NCI-H345 treated with DMSO at 0.1 percent for 48 hours (cell line): Measurements from ENCODE around the gene SEMA7A.
"Not testable (repeated sequence)": the region's sequence is repeated elsewhere in the genome, so short reads cannot be mapped to it uniquely, and the experiment has no call there.

Source experiments
- DNase-seq: peaks from one replicate; lab custom pipeline; 2025; ENCODE audit not compliant: unreplicated experiment; lab: John Stamatoyannopoulos, UW

Gene SEMA7A

GRCh38 chr15:74374648-74375302 lies 59.0 kb downstream of the SEMA7A start:
- DNase-seq = no peak

- peak; percentile 61 for DNase-seq
Observed at GRCh38 chr15:74373731-74374647, 59.8 kb downstream of the SEMA7A start.

- DNase-seq = no peak
Observed at GRCh38 chr15:74373056-74373650, 60.6 kb downstream of the SEMA7A start.

- no peak for DNase-seq
Observed at GRCh38 chr15:74370471-74370870, 63.3 kb downstream of the SEMA7A start.

DNA sequence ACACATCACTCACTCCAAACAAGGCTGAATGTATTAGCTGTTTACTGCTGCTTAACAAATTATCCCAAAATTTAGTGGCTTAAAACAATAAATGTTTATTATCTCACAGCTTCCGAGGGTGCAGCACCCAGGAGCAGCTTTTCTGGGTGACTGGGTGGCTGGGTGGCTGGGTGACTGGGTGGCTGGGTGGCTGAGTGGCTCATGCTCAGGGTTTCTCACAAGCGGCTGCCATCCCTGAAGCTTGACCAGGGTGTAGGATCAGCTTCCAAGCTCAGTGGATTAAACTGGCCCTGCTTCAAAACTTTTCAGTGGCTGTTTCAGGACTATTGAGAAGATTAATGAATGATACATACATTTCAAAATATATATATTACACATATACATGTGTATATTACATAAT lies 64.0 kb downstream of the SEMA7A start:
- DNase-seq = no peak

- no peak for DNase-seq
Observed at GRCh38 chr15:74369084-74369745, 64.5 kb downstream of the SEMA7A start.

DNA sequence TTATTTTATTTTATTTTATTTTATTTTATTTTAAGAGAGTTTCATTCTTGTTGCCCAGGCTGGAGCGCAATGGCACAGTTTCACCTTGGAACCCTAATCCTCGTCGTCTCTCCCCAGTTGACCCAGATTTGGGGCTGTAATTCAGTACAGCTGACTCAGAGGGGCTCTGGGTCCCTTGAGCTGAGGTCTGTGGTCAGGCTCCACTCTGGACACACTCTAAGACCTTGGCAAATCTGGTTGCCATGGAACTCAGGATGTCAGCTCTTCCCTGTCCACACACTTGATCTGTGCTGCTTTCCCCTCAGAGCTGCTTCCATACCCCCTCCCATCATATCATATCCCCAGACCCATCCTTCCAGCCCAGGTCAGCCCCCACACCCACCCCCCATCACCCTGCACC lies 65.6 kb downstream of the SEMA7A start:
- no peak for DNase-seq

GRCh38 chr15:74367296-74367854 lies 66.4 kb downstream of the SEMA7A start, which contains the start of gene CYP11A1:
Gene CYP11A1, minus strand, starts transcription at chr15:74367646. Its CDS starts 61 bp downstream, at chr15:74367585.
- DNase-seq = no peak

DNA sequence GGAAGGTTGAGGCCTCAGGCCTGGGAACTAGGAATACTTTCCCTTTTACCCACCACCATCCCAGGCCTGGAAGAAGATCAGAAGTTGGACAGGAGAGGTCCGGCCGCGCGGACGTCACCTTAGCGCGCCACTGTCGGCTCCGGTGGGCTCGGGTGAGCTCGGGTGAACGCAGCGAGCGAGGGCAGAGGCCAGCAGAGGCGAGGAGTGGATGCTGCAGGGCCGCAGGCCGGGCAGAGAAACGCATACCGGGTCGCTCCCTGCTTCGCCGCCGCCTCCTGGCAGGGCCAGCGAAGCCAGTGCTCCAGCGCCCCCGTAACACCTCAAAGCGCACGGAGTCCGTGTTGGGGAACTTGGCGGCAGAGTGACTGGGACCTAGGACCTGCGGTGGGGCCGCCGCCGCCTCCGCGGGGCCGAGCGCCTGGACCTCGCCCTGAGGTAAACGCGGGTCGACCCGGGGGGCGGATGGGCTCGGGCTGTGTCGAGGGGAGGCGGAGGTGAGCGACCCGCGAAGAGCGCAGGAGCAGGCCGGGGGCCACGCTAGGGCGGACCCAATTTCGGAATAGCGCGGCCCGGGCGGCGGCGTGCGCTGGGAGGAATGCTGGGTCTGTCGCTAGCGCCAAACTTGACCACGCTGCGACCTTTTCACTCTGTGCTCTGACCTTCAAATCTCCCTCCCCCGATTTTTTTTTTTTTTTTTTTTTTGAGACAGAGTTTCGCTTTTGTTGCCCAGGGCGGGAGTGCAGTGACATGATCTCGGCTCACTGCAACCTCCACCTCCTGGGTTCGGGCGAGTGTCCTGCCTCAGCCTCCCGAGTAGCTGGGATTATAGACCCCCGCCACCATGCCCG lies 67.9 kb downstream of the SEMA7A start:
- no peak for DNase-seq

GRCh38 chr15:74364936-74365597 lies 68.7 kb downstream of the SEMA7A start:
- DNase-seq = no peak

DNA sequence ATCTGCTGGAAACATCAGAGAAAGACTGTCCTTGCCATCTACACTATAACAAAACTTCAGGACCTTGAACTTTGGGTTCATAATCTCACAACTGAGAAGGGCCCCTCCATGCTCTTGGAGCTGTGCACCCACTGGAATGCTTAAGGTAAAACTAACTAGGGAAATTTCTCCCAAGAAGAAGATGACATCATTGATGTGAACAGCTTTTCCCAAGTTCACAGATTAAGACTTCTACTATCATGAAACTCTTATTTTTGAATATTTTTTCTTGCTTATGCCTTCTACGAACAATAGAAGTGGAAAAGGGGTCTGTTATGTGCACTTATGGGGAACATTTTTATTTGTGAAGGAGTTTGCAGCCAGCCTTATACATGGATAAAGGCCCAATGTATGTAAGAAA lies 71.3 kb downstream of the SEMA7A start:
- no peak for DNase-seq

DNA sequence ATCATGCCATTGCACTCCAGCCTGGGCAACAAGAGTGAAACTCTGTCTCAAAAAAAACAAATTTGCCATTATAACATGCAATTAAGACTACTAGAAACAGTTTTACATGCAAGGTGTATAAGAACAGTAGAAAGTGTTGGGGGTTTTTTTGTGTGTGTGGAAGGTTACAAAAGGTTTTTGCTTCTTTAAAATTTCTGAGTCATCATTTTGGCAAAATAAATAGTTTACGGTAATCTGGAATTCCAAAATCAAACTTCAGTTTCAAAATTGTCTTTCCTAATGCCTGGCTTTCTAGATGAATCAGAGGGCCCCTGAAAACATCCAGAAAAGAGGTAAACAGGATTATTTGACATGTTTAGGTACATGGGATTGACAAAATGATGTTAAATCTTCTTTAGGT lies 72.9 kb downstream of the SEMA7A start:
- not testable (repeated sequence) for DNase-seq

GRCh38 chr15:74359376-74359775 lies 74.4 kb downstream of the SEMA7A start:
- not testable (repeated sequence) for DNase-seq
